ENCODE results near the gene HHAT.

DNA sequence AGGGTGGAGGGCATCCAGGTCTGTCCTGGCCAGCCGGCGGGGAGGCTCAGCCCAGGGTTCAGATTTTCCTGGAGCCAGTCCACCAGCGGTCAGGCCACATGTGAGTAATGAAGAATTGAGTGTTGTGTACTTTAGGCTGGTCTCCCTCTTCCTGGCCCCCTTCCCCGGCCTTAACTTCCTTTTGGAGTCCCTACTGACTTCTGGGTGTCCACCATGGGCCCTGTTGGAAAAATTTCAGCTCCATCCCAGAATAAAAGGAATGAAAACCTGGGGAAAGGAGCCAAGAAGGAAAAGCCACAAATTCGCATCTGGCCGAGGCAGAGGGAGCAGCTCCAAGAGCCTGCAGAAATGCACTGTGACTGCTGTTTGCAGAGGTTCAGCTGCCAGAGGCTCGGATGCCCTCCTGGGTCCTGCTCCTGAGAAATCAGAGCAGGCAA is 35.5 kb upstream of the HHAT start:
- TF ChIP-seq EZH2phosphoT487 (IDR thresholded peaks at IDR 0.05; ENCODE audit: low read length) (no peak), EZH2 (optimal IDR thresholded peaks at IDR 0.05; ENCODE audit: low read depth, low read length) (no peak)

All from MM.1S (cell line).